Measurements from ENCODE around the gene OXSM. TPM values are rescaled to one million over a fixed set of nuclear protein-coding genes. Genes with fewer than 3 reads are reported as not detected.

Gene OXSM
- total and polyA plus RNA-seq, 10 of the 15 experiments (the other 5 are each of a cell fraction or from before 2014, with no cell fraction given) = 12.9 to 37.5 (median 22.1) TPM

DNA sequence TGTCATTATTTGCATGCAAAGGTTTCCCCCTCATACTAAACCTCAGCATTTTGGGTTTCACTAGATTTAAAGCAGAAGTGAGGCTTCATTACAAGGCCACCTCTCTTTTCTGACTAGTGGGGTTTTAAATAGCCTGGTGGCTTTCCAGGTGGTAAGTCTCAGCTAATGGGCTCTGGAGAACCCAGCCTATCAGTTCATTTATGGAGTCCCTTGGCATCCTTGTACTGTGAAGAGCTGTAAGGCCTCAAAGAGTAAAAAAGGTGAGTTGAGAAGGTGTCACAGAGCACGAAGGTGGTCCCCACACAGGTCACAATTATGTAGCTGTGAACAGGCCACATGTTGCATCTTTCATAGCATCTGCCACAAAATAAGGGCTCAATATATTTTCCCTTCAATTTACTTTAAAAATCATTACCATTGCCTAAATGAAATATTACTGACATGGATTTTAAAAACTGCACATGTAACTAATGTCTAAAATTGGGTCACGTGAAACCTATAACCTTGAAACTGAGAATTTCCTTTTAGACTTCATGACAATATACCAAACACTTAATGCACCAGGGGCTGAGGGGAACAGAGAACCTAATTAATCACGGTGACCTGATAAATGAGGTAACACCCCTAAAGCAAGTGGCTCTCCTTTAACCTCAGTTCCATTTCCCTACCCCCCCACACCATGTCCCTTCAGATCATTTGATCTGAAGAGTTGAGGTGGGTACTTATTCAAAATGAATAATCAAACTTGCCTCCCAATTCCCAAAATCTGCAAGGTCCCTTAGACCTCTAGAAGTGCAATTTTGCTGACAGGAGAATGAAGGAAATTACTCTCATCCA lies 7.9 kb upstream of the OXSM start (continued):
- TF ChIP-seq ZNF274 (IDR thresholded peaks at IDR 0.05; ENCODE audit: insufficient read depth, insufficient read length) (no peak), HDAC6 (IDR thresholded peaks at IDR 0.05; ENCODE audit: unreplicated experiment) (no peak), ZZZ3 (IDR thresholded peaks at IDR 0.05; ENCODE audit: control insufficient read depth, insufficient read length, low read depth) (no peak), GATAD2B (conservative IDR thresholded peaks at IDR 0.05; ENCODE audit: low read depth) (no peak), POLR2AphosphoS2 (IDR thresholded peaks at IDR 0.05; ENCODE audit: low read depth, low read length) (no peak), MAX (IDR thresholded peaks at IDR 0.05; ENCODE audit: low read depth, low read length) (no peak), HDAC2 (IDR thresholded peaks at IDR 0.05) (no peak), MEF2B (IDR thresholded peaks at IDR 0.05; ENCODE audit: partially characterized antibody, poor library complexity, severe bottlenecking) (peak; percentile 54), YY1 (IDR thresholded peaks at IDR 0.05; ENCODE audit: low read depth, low read length) (no peak), ATF3 (IDR thresholded peaks at IDR 0.05; ENCODE audit: borderline replicate concordance, extremely low read depth, low read depth, low read length) (no peak), NKRF (conservative IDR thresholded peaks at IDR 0.05) (peak; percentile 33; the same call in 1 of the 2 replicates), NBN (IDR thresholded peaks at IDR 0.05) (no peak), JUNB (IDR thresholded peaks at IDR 0.05) (peak; percentile 54), BRCA1 (IDR thresholded peaks at IDR 0.05; ENCODE audit: low read depth, low read length) (no peak), RELB (IDR thresholded peaks at IDR 0.05; ENCODE audit: low read depth) (peak; percentile 62; the same call in 1 of the 2 replicates), JUND (IDR thresholded peaks at IDR 0.05; ENCODE audit: low read depth, low read length) (no peak), RCOR1 (conservative IDR thresholded peaks at IDR 0.05; ENCODE audit: low read depth, low read length) (no peak), ETV6 (conservative IDR thresholded peaks at IDR 0.05 in 1 of 2, IDR thresholded peaks at IDR 0.05 in 1 of 2; ENCODE audit: borderline replicate concordance in 1 of 2, low read depth in 1 of 2) (no peak), PML (IDR thresholded peaks at IDR 0.05; ENCODE audit: low read length) (peak; percentile 52; the same call in 1 of the 2 replicates), MTA3 (IDR thresholded peaks at IDR 0.05; ENCODE audit: borderline replicate concordance, low read length) (no peak), PAX5 (IDR thresholded peaks at IDR 0.05; ENCODE audit: borderline replicate concordance, low read depth, low read length) (no peak), SUZ12 (IDR thresholded peaks at IDR 0.05; ENCODE audit: unreplicated experiment) (no peak)
- TF ChIP-seq, protein P1, sequence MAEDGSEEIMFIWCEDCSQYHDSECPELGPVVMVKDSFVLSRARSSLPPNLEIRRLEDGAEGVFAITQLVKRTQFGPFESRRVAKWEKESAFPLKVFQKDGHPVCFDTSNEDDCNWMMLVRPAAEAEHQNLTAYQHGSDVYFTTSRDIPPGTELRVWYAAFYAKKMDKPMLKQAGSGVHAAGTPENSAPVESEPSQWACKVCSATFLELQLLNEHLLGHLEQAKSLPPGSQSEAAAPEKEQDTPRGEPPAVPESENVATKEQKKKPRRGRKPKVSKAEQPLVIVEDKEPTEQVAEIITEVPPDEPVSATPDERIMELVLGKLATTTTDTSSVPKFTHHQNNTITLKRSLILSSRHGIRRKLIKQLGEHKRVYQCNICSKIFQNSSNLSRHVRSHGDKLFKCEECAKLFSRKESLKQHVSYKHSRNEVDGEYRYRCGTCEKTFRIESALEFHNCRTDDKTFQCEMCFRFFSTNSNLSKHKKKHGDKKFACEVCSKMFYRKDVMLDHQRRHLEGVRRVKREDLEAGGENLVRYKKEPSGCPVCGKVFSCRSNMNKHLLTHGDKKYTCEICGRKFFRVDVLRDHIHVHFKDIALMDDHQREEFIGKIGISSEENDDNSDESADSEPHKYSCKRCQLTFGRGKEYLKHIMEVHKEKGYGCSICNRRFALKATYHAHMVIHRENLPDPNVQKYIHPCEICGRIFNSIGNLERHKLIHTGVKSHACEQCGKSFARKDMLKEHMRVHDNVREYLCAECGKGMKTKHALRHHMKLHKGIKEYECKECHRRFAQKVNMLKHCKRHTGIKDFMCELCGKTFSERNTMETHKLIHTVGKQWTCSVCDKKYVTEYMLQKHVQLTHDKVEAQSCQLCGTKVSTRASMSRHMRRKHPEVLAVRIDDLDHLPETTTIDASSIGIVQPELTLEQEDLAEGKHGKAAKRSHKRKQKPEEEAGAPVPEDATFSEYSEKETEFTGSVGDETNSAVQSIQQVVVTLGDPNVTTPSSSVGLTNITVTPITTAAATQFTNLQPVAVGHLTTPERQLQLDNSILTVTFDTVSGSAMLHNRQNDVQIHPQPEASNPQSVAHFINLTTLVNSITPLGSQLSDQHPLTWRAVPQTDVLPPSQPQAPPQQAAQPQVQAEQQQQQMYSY (CRISPR knock-in tag; IDR thresholded peaks at IDR 0.05) = no peak
